Measurements from ENCODE around the gene PYGL. TPM values are rescaled to one million over a fixed set of nuclear protein-coding genes. Genes with fewer than 3 reads are reported as not detected.
"Not testable (repeated sequence)": the region's sequence is repeated elsewhere in the genome, so short reads cannot be mapped to it uniquely, and the experiment has no call there.

PYGL gene
- polyA plus RNA-seq, 4 donors, result 0.89 to 8.7 (median 5.4) TPM

GRCh38 chr14:50906326-50907065, 37.8 kb downstream of the PYGL start:
- DNase-seq (no peak), FAIRE-seq (no peak)
- 54 to 75% (median 67%) methylated on average over 5 of the region's 5 CpGs for WGBS, 3 donors
- Histone ChIP-seq H3K36me3 (ENCODE audit: control insufficient read depth in 3 of 3, insufficient read depth in 2 of 3, low read depth in 1 of 3, low read length in 3 of 3) (no peaks in the 10 kb centered on the region), H3K27me3 (ENCODE audit: control insufficient read depth in 3 of 3, insufficient read depth in 3 of 3, low read length in 3 of 3) (no peaks in the 10 kb centered on the region), H3K27ac (ENCODE audit: low read depth in 1 of 3, low read length in 2 of 3) (no peak overlapping the region), H3K4me3 (ENCODE audit: low read depth in 1 of 3, low read length in 3 of 3) (no peak overlapping the region), H3K9me3 (ENCODE audit: control insufficient read depth in 2 of 2, insufficient read depth in 1 of 2, low read depth in 1 of 2, low read length in 1 of 2) (no peaks in the 10 kb centered on the region), H3K4me1 (ENCODE audit: control insufficient read depth in 3 of 3, insufficient read depth in 2 of 3, low read depth in 1 of 3, low read length in 2 of 3) (no peaks in the 10 kb centered on the region)

- no peaks in the 10 kb centered on the region for H3K4me1 ChIP-seq (ENCODE audit: control insufficient read depth in 3 of 3, insufficient read depth in 2 of 3, low read depth in 1 of 3, low read length in 2 of 3)
- H3K27ac ChIP-seq (ENCODE audit: low read depth in 1 of 3, low read length in 2 of 3), result no peak overlapping the region
- no peak overlapping the region for H3K4me3 ChIP-seq (ENCODE audit: low read depth in 1 of 3, low read length in 3 of 3)
- H3K36me3 ChIP-seq (ENCODE audit: control insufficient read depth in 3 of 3, insufficient read depth in 2 of 3, low read depth in 1 of 3, low read length in 3 of 3), result no peaks in the 10 kb centered on the region
- no peak for FAIRE-seq
- H3K9me3 ChIP-seq (ENCODE audit: control insufficient read depth in 2 of 2, insufficient read depth in 1 of 2, low read depth in 1 of 2, low read length in 1 of 2), result no peaks in the 10 kb centered on the region
- H3K27me3 ChIP-seq (ENCODE audit: control insufficient read depth in 3 of 3, insufficient read depth in 3 of 3, low read length in 3 of 3), result no peaks in the 10 kb centered on the region
- no peak for DNase-seq
Measured at GRCh38 chr14:50904719-50905118, 39.6 kb downstream of the PYGL start.

- no peak overlapping the region for H3K27ac ChIP-seq (ENCODE audit: low read depth in 1 of 3, low read length in 2 of 3)
- H3K9me3 ChIP-seq (ENCODE audit: control insufficient read depth in 2 of 2, insufficient read depth in 1 of 2, low read depth in 1 of 2, low read length in 1 of 2), result no peaks in the 10 kb centered on the region
- no peaks in the 10 kb centered on the region for H3K27me3 ChIP-seq (ENCODE audit: control insufficient read depth in 3 of 3, insufficient read depth in 3 of 3, low read length in 3 of 3)
- FAIRE-seq (no peak), DNase-seq (no peak)
- no peaks in the 10 kb centered on the region for H3K36me3 ChIP-seq (ENCODE audit: control insufficient read depth in 3 of 3, insufficient read depth in 2 of 3, low read depth in 1 of 3, low read length in 3 of 3)
- H3K4me3 ChIP-seq (ENCODE audit: low read depth in 1 of 3, low read length in 3 of 3), result no peak overlapping the region
- 84 to 94% (median 92%) methylated on average over 3 of the region's 3 CpGs for WGBS, 3 donors
- no peaks in the 10 kb centered on the region for H3K4me1 ChIP-seq (ENCODE audit: control insufficient read depth in 3 of 3, insufficient read depth in 2 of 3, low read depth in 1 of 3, low read length in 2 of 3)
Measured at GRCh38 chr14:50901361-50901760, 42.9 kb downstream of the PYGL start.

- WGBS, 3 donors, result 83 to 89% (median 89%) methylated on average over 6 of the region's 6 CpGs
- H3K4me3 ChIP-seq (ENCODE audit: low read depth in 1 of 3, low read length in 3 of 3), result no peak overlapping the region
- H3K4me1 ChIP-seq (ENCODE audit: control insufficient read depth in 3 of 3, insufficient read depth in 2 of 3, low read depth in 1 of 3, low read length in 2 of 3), result no peaks in the 10 kb centered on the region
- no peak for FAIRE-seq
- no peaks in the 10 kb centered on the region for H3K36me3 ChIP-seq (ENCODE audit: control insufficient read depth in 3 of 3, insufficient read depth in 2 of 3, low read depth in 1 of 3, low read length in 3 of 3)
- H3K9me3 ChIP-seq (ENCODE audit: control insufficient read depth in 2 of 2, insufficient read depth in 1 of 2, low read depth in 1 of 2, low read length in 1 of 2), result no peaks in the 10 kb centered on the region
- H3K27me3 ChIP-seq (ENCODE audit: control insufficient read depth in 3 of 3, insufficient read depth in 3 of 3, low read length in 3 of 3), result no peaks in the 10 kb centered on the region
- H3K27ac ChIP-seq (ENCODE audit: low read depth in 1 of 3, low read length in 2 of 3), result no peak overlapping the region
- no peak for DNase-seq
Measured at GRCh38 chr14:50897658-50898175, 46.6 kb downstream of the PYGL start.

GRCh38 chr14:50897005-50897404, 47.3 kb downstream of the PYGL start:
- 58 to 72% (median 71%) methylated on average over 1 of the region's 1 CpG for WGBS, 3 donors
- not testable (repeated sequence) for DNase-seq

GRCh38 chr14:50896421-50896820, 47.9 kb downstream of the PYGL start:
- H3K36me3 ChIP-seq (ENCODE audit: control insufficient read depth in 3 of 3, insufficient read depth in 2 of 3, low read depth in 1 of 3, low read length in 3 of 3); H3K27me3 ChIP-seq (ENCODE audit: control insufficient read depth in 3 of 3, insufficient read depth in 3 of 3, low read length in 3 of 3); H3K9me3 ChIP-seq (ENCODE audit: control insufficient read depth in 2 of 2, insufficient read depth in 1 of 2, low read depth in 1 of 2, low read length in 1 of 2); DNase-seq; H3K4me3 ChIP-seq (ENCODE audit: low read depth in 1 of 3, low read length in 3 of 3); H3K4me1 ChIP-seq (ENCODE audit: control insufficient read depth in 3 of 3, insufficient read depth in 2 of 3, low read depth in 1 of 3, low read length in 2 of 3); H3K27ac ChIP-seq (ENCODE audit: low read depth in 1 of 3, low read length in 2 of 3); FAIRE-seq: not testable (repeated sequence)
- 66 to 74% (median 66%) methylated on average over 5 of the region's 7 CpGs for WGBS, 3 donors

More at GRCh38 chr14:50897005-50897404, 47.3 kb downstream of the PYGL start:
- not testable (repeated sequence) for H3K4me1 ChIP-seq (ENCODE audit: control insufficient read depth in 3 of 3, insufficient read depth in 2 of 3, low read depth in 1 of 3, low read length in 2 of 3); H3K9me3 ChIP-seq (ENCODE audit: control insufficient read depth in 2 of 2, insufficient read depth in 1 of 2, low read depth in 1 of 2, low read length in 1 of 2); FAIRE-seq; H3K27ac ChIP-seq (ENCODE audit: low read depth in 1 of 3, low read length in 2 of 3); H3K36me3 ChIP-seq (ENCODE audit: control insufficient read depth in 3 of 3, insufficient read depth in 2 of 3, low read depth in 1 of 3, low read length in 3 of 3); H3K27me3 ChIP-seq (ENCODE audit: control insufficient read depth in 3 of 3, insufficient read depth in 3 of 3, low read length in 3 of 3); H3K4me3 ChIP-seq (ENCODE audit: low read depth in 1 of 3, low read length in 3 of 3)

GRCh38 chr14:50892255-50892654, 52.0 kb downstream of the PYGL start:
- H3K4me3 ChIP-seq (ENCODE audit: low read depth in 1 of 3, low read length in 3 of 3), result no peak overlapping the region
- DNase-seq (no peak), FAIRE-seq (no peak)
- no peaks in the 10 kb centered on the region for H3K4me1 ChIP-seq (ENCODE audit: control insufficient read depth in 3 of 3, insufficient read depth in 2 of 3, low read depth in 1 of 3, low read length in 2 of 3)
- no peak overlapping the region for H3K27ac ChIP-seq (ENCODE audit: low read depth in 1 of 3, low read length in 2 of 3)
- H3K27me3 ChIP-seq (ENCODE audit: control insufficient read depth in 3 of 3, insufficient read depth in 3 of 3, low read length in 3 of 3), result no peaks in the 10 kb centered on the region
- WGBS, 3 donors, result 67 to 78% (median 74%) methylated on average over 5 of the region's 5 CpGs
- no peaks in the 10 kb centered on the region for H3K9me3 ChIP-seq (ENCODE audit: control insufficient read depth in 2 of 2, insufficient read depth in 1 of 2, low read depth in 1 of 2, low read length in 1 of 2)
- no peaks in the 10 kb centered on the region for H3K36me3 ChIP-seq (ENCODE audit: control insufficient read depth in 3 of 3, insufficient read depth in 2 of 3, low read depth in 1 of 3, low read length in 3 of 3)

- no peak overlapping the region for H3K4me3 ChIP-seq (ENCODE audit: low read depth in 1 of 3, low read length in 3 of 3)
- H3K4me1 ChIP-seq (ENCODE audit: control insufficient read depth in 3 of 3, insufficient read depth in 2 of 3, low read depth in 1 of 3, low read length in 2 of 3), result no peaks in the 10 kb centered on the region
- no peaks in the 10 kb centered on the region for H3K9me3 ChIP-seq (ENCODE audit: control insufficient read depth in 2 of 2, insufficient read depth in 1 of 2, low read depth in 1 of 2, low read length in 1 of 2)
- no peak overlapping the region for H3K27ac ChIP-seq (ENCODE audit: low read depth in 1 of 3, low read length in 2 of 3)
- H3K36me3 ChIP-seq (ENCODE audit: control insufficient read depth in 3 of 3, insufficient read depth in 2 of 3, low read depth in 1 of 3, low read length in 3 of 3), result no peaks in the 10 kb centered on the region
- peaks cover 0 to 11% (median 2%) of the 10 kb centered on the region in 3 donors for H3K27me3 ChIP-seq (ENCODE audit: control insufficient read depth in 3 of 3, insufficient read depth in 3 of 3, low read length in 3 of 3)
- DNase-seq, result no peak
- FAIRE-seq, result no peak
Measured at GRCh38 chr14:50887476-50887875, 56.8 kb downstream of the PYGL start.

- no peak for DNase-seq
- H3K4me1 ChIP-seq (ENCODE audit: control insufficient read depth in 3 of 3, insufficient read depth in 2 of 3, low read depth in 1 of 3, low read length in 2 of 3), result no peaks in the 10 kb centered on the region
- H3K27me3 ChIP-seq (ENCODE audit: control insufficient read depth in 3 of 3, insufficient read depth in 3 of 3, low read length in 3 of 3), result peaks cover 0 to 14% (median 4%) of the 10 kb centered on the region in 3 donors
- peaks cover 0 to 1% of the 10 kb centered on the region in 2 donors for H3K9me3 ChIP-seq (ENCODE audit: control insufficient read depth in 2 of 2, insufficient read depth in 1 of 2, low read depth in 1 of 2, low read length in 1 of 2)
- 21 to 70% (median 42%) methylated on average over 1 of the region's 1 CpG for WGBS, 3 donors
- no peak for FAIRE-seq
- H3K27ac ChIP-seq (ENCODE audit: low read depth in 1 of 3, low read length in 2 of 3), result no peak overlapping the region
- H3K36me3 ChIP-seq (ENCODE audit: control insufficient read depth in 3 of 3, insufficient read depth in 2 of 3, low read depth in 1 of 3, low read length in 3 of 3), result no peaks in the 10 kb centered on the region
- no peak overlapping the region for H3K4me3 ChIP-seq (ENCODE audit: low read depth in 1 of 3, low read length in 3 of 3)
Measured at GRCh38 chr14:50883827-50884197, 60.5 kb downstream of the PYGL start.
